AG09319 (cell line): ENCODE measurements around the gene LEMD1.

Experiments
- DNase-seq: peaks from one replicate; pipeline ENCODE4 v3.0.0-alpha.2; 2010; ENCODE audit warnings: low read depth; ENCODE audit errors: extremely low read depth
- CTCF ChIP-seq: IDR thresholded peaks from 2 replicates; pipeline ENCODE4 v1.5.1; 2011; ENCODE audit warnings: low read depth, mild to moderate bottlenecking, inconsistent platforms, low read length, moderate library complexity

Gene LEMD1

GRCh38 chr1:205440476-205441317 is 18.8 kb upstream of the LEMD1 start:
- no peak for DNase-seq
- no peak for TF ChIP-seq CTCF

GRCh38 chr1:205440121-205440475 is 18.2 kb upstream of the LEMD1 start:
- no peak for DNase-seq
- no peak for TF ChIP-seq CTCF

GRCh38 chr1:205438213-205439158 is 16.6 kb upstream of the LEMD1 start:
- DNase-seq: no peak
- peak; percentile 40 for TF ChIP-seq CTCF

- TF ChIP-seq CTCF: no peak
- DNase-seq: no peak
These were observed 15.7 kb upstream of the LEMD1 start for GRCh38 chr1:205437570-205437969.

GRCh38 chr1:205436776-205437410 is 15.0 kb upstream of the LEMD1 start:
- TF ChIP-seq CTCF: no peak
- DNase-seq: no peak

- TF ChIP-seq CTCF: no peak
- DNase-seq: no peak
These were observed 14.0 kb upstream of the LEMD1 start for GRCh38 chr1:205435578-205436573.
